ENCODE data around the gene MVB12B.

Gene MVB12B

GRCh38 chr9:126365780-126366179, 39.2 kb downstream of the MVB12B start:
- no peak for DNase-seq

- no peak for DNase-seq
Observed at GRCh38 chr9:126366366-126367011, 39.9 kb downstream of the MVB12B start.

DNA sequence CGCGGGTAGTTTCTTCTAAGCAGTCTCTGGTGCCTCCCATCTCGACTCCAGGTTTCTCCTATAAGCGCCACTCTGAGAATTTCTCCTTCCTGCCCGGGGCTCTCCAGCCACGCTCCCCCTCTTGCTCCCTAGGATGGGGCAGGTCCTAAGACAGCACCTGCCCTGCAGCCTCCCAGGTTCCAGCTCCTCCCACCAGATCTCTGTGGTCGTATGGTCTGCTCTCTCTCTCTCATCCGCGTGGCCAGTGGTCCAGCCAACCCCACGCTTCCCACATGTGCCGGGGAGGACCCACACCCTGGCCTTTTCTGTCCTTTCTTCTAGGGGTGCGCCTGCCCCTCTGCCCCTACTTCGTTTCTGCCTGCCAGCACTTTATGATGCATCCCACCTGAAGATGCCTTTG, 40.5 kb downstream of the MVB12B start:
- DNase-seq: no peak

GRCh38 chr9:126367616-126368015, 41.0 kb downstream of the MVB12B start:
- DNase-seq: no peak

DNA sequence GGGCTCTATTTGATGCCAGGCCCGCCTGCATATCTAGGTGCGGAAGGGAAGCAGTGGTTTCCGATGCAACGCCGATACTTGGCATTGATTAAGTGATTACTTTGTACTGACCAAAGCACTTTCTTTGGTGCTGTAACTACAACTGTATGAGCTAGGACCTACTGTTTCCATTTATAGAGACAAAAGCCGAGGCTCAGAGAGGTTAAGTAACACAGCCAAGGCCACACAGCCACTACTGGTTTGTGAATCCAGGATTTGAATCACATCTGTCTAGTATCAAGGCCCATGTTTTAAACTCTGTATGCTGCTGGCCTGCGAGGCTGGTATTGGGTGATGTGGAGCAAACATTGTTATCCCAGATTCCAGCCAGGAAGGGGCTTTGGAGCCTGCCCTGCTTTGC, 41.4 kb downstream of the MVB12B start:
- DNase-seq: no peak

GRCh38 chr9:126371007-126371870, 44.6 kb downstream of the MVB12B start:
- no peak for DNase-seq

DNA sequence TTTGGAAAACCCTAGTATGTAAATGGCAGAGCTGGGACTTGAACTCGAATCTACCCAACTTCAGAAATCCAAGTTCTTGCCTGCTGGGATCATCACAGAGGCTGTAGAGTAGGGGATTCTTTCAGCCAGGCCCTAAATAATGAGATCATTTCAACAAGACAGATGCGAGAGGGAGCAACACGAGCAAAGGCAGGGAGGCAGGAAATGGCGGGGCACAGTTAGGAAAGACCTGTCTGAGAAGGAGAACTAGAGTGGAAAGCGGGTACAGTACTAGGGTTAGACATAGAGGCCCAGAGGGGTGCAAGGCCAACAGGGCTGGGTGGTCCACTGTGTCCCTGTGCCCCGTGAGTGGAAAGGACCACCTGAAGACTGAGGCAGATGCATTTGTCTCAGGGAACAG, 46.1 kb downstream of the MVB12B start:
- no peak for DNase-seq

- DNase-seq: no peak
Observed at GRCh38 chr9:126373241-126373640, 46.6 kb downstream of the MVB12B start.

DNA sequence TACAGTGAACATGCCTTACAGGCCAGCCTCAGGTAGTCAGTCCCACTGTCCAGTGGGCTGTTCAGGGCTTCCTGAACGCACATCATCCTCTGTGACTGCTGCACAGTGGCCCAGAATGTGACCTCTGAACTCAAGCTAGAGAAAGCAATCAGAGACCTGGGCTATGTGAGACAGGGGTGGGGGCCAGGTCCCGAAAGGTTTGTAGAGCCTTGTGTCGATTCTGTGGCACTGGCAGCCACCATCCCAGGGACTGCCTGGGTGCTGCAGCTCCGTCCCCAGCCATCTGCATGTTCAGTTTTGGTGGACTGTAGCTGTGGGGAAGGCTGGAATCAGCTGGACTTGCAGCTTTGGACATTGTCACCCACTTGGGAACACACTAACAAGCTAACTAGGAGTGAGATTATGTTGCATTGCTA, 47.7 kb downstream of the MVB12B start:
- no peak for DNase-seq

GRCh38 chr9:126375386-126375785, 48.8 kb downstream of the MVB12B start:
- DNase-seq: no peak

- DNase-seq: no peak
Observed at GRCh38 chr9:126376311-126377175, 49.9 kb downstream of the MVB12B start.

DNA sequence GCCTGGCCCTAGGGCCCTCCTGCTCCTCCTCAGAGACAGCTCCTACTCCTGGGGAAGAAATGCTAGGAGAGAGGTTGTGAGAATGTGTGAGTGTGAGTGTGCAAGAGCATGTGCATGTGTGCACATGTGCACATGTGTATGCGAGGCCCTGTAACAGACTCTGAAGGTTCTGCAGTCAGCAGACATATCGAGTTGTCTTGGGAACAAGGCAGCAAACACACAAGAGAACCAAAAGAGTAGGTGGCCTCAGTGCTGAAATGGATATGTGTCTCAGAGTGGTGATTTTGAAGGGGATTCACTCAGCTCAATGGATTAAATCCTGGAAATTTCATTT, 50.5 kb downstream of the MVB12B start:
- no peak for DNase-seq

GRCh38 chr9:126377536-126377935, 50.9 kb downstream of the MVB12B start:
- no peak for DNase-seq

GRCh38 chr9:126378761-126379160, 52.1 kb downstream of the MVB12B start:
- DNase-seq: no peak

DNA sequence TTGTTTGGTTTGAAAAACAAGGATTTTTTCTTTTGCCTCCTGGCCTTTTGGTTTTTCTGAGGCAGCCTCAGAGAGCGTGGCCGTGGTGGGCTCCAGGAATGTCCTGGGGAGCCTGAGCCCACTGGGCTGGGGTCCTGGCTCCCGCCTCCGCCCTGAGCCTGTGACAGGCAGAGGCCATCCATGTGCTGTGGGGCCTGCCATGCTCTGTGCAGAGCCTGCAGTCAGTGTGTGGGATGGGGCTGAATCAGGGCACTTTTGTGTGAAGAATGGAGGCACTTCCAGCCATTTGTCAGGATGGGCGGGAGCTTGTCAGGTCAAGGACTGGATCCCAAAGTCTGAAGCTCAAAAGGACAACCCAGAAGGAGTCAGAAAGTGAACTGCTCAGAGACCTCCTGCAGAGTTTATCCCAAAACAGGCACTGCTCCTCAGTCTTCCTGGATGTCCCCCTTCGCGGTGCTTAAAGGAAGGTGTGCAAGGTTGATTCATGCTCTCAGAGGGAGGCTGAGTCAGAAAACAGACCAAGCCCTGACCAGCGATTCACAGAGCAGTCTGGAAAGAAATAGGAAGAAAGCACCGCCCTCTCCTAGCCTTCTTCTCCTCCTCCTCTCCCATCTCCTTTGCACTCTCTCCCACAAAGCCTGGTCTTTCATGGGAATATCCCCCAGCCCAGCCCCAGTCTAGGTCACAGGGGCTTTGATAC, 53.2 kb downstream of the MVB12B start:
- DNase-seq: no peak

- no peak for DNase-seq
Observed at GRCh38 chr9:126380447-126380846, 53.8 kb downstream of the MVB12B start.

DNA sequence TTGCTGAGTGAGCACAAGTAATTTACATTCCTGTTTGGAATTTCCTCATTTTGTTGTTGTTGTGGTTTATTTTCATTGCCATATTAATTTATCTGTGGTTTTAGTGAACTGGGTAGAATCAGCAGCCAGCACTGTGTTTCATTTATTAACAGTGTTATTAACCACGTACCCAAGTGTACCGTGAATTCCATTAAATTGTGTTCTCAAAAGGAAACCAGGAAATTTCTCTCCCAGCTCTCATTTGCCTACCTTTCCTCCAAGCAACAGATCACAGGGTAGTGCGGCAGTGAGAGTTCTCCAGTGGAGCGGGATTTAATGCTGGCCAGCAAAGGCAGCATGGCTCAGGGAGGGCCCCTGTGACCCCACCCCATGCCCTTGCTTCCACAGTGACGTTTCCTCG, 54.6 kb downstream of the MVB12B start:
- DNase-seq: no peak

- no peak for DNase-seq
Observed at GRCh38 chr9:126383406-126384046, 56.9 kb downstream of the MVB12B start.

- DNase-seq: no peak
Observed at GRCh38 chr9:126384926-126385325, 58.3 kb downstream of the MVB12B start.

DNA sequence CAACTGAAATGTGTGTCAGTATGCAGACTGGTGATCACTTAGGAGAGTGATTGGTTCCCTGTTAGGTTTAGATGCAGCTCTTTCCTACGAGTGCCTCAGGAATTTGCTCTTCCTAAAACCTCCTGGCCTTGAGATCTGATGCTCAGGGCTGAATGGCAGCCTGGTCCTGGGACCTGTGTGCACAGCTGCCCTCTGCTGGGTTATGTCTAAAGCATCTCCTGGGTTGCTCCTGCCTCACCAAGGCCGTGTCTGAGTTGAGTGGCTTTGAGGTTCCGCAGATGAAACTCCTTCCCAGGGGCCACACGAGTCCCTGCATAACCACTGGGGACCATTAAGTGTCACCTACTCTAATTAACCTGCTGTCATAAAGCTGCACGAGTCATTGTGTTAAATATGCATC, 59.5 kb downstream of the MVB12B start:
- DNase-seq: no peak

DNA sequence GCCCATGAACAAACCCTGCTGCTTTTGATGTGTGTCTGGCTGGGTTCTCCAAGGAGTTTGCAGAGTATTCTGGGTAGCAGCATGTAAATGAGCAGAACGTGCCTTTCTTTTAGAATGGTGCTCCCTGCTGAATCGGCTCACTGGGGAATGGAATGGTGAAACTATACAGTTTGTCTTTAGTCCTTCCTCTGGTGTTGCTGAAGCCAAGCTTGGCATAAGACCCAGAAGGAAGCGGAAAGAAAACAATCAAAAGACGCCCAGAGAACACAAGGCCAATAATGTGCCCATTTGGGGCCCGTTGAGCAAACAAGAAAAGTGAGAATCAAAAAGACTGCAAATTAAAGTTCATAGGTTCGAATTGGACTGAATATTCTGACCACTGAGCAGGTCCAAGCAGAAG, 60.1 kb downstream of the MVB12B start:
- DNase-seq: no peak

DNA sequence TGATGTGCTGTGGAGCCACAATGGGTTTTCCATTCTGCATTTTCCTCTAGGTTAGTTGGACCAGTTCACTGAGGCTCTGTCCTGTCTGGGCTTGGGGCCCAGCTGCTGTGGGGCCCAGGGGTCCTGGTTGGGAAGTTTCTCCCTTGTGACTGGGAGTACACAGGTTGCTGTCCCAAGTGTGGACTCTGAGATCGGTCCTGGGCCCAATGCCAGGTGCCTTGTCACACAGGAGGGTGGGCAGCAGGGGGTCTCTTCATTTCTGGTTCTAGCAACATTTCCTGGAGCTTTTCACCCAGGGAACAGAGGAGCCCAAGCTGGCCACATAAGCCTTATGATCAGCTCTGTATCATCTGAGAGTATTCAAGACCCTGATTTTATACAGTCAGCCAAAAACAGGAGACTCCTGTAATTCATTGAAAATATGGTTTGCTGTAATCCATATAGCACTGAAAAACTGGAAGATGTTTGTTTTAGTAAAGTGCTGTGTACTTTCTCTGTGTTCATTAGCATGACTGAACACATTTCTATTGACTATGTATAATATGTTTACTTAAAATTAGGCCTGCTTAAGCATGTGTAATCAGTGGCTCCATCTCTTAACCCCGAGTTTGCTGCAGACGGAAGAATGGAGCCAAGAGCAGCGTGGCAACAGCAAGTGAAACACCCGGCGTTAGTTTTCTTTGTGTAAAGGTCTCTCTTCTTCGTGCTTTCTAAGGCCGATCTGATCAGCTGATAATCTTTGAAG, 62.5 kb downstream of the MVB12B start:
- no peak for DNase-seq

Data from activated CD4-positive, alpha-beta T cell treated with anti-CD3 and anti-CD28 coated beads, Interleukin-2, amount 50 U/mL, for 16 hours (primary cell).